ENCODE data around the gene COL9A1. TPM values are rescaled to one million over a fixed set of nuclear protein-coding genes. Genes with fewer than 3 reads are reported as not detected.
"Not testable (repeated sequence)": the region's sequence is repeated elsewhere in the genome, so short reads cannot be mapped to it uniquely, and the experiment has no call there.

The COL9A1 gene
- 1.6 TPM for total RNA-seq

- ATAC-seq = no peak
- intact Hi-C loops (cut with DNase I) = loop anchor here (10.0 kb wide), 1 partner anchor 62 kb away; no protein-coding TSS in a partner anchor
These were observed at the start of gene COL9A1 for GRCh38 chr6:70303034-70303525. TSS of gene COL9A1 (minus strand) at chr6:70303084. CDS start at chr6:70302924, 160 bp downstream.

GRCh38 chr6:70351461-70351860 lies 48.6 kb upstream of the COL9A1 start:
- intact Hi-C loops (cut with DNase I) = no loop called here
- ATAC-seq (no peak), DNase-seq (ENCODE audit: low spot score) (no peak)

More at GRCh38 chr6:70303034-70303525, at the start of gene COL9A1:
- no peak for DNase-seq (ENCODE audit: low spot score)

GRCh38 chr6:70345619-70346018 lies 42.7 kb upstream of the COL9A1 start:
- intact Hi-C loops (cut with DNase I) = no loop called here
- DNase-seq (ENCODE audit: low spot score) (no peak), ATAC-seq (no peak)

GRCh38 chr6:70343313-70343712 lies 40.4 kb upstream of the COL9A1 start:
- ATAC-seq (no peak), DNase-seq (ENCODE audit: low spot score) (no peak)
- intact Hi-C loops (cut with DNase I) = no loop called here

- ATAC-seq; DNase-seq (ENCODE audit: low spot score); intact Hi-C loops (cut with DNase I): not testable (repeated sequence)
These were observed 36.9 kb upstream of the COL9A1 start for GRCh38 chr6:70339810-70340209.

GRCh38 chr6:70338775-70339174 lies 35.9 kb upstream of the COL9A1 start:
- intact Hi-C loops (cut with DNase I) = no loop called here
- DNase-seq (ENCODE audit: low spot score) = no peak
- no peak for ATAC-seq

GRCh38 chr6:70337743-70338105 lies 34.8 kb upstream of the COL9A1 start:
- DNase-seq (ENCODE audit: low spot score) = no peak
- no peak for ATAC-seq
- intact Hi-C loops (cut with DNase I) = no loop called here

- no peak for ATAC-seq
- no peak for DNase-seq (ENCODE audit: low spot score)
- intact Hi-C loops (cut with DNase I) = no loop called here
These were observed 34.3 kb upstream of the COL9A1 start for GRCh38 chr6:70336996-70337742.

- ATAC-seq (no peak), DNase-seq (ENCODE audit: low spot score) (no peak)
These were observed 24.2 kb upstream of the COL9A1 start for GRCh38 chr6:70327036-70327435.

GRCh38 chr6:70325009-70325408 lies 22.1 kb upstream of the COL9A1 start:
- ATAC-seq (no peak), DNase-seq (ENCODE audit: low spot score) (no peak)
- intact Hi-C loops (cut with DNase I) = no loop called here

More at GRCh38 chr6:70327036-70327435, 24.2 kb upstream of the COL9A1 start:
- intact Hi-C loops (cut with DNase I) = no loop called here

GRCh38 chr6:70317799-70318198 lies 14.9 kb upstream of the COL9A1 start:
- intact Hi-C loops (cut with DNase I); DNase-seq (ENCODE audit: low spot score); ATAC-seq: not testable (repeated sequence)

- ATAC-seq (no peak), DNase-seq (ENCODE audit: low spot score) (no peak)
- intact Hi-C loops (cut with DNase I) = no loop called here
These were observed 12.3 kb upstream of the COL9A1 start for GRCh38 chr6:70315079-70315751.

GRCh38 chr6:70314296-70314695 lies 11.4 kb upstream of the COL9A1 start:
- intact Hi-C loops (cut with DNase I) = no loop called here
- ATAC-seq (no peak), DNase-seq (ENCODE audit: low spot score) (no peak)

GRCh38 chr6:70312165-70312745 lies 9.4 kb upstream of the COL9A1 start:
- ATAC-seq = no peak
- intact Hi-C loops (cut with DNase I) = no loop called here
- DNase-seq (ENCODE audit: low spot score) = no peak

GRCh38 chr6:70310063-70310694 lies 7.3 kb upstream of the COL9A1 start:
- intact Hi-C loops (cut with DNase I) = no loop called here
- ATAC-seq (no peak), DNase-seq (ENCODE audit: low spot score) (no peak)

- ATAC-seq = no peak
- intact Hi-C loops (cut with DNase I) = loop anchor here (10.0 kb wide), 1 partner anchor 56 kb away; no protein-coding TSS in a partner anchor
- DNase-seq (ENCODE audit: low spot score) = no peak
These were observed 6.4 kb upstream of the COL9A1 start for GRCh38 chr6:70309243-70309642.

GRCh38 chr6:70308142-70308541 lies 5.3 kb upstream of the COL9A1 start:
- intact Hi-C loops (cut with DNase I) = loop anchor here (10.0 kb wide), 1 partner anchor 57 kb away; no protein-coding TSS in a partner anchor
- not testable (repeated sequence) for DNase-seq (ENCODE audit: low spot score)

GRCh38 chr6:70307008-70307407 lies 4.1 kb upstream of the COL9A1 start:
- ATAC-seq = no peak
- intact Hi-C loops (cut with DNase I) = loop anchor here (10.0 kb wide), 1 partner anchor 58 kb away; no protein-coding TSS in a partner anchor
- no peak for DNase-seq (ENCODE audit: low spot score)

More at GRCh38 chr6:70308142-70308541, 5.3 kb upstream of the COL9A1 start:
- not testable (repeated sequence) for ATAC-seq

- ATAC-seq (no peak), DNase-seq (ENCODE audit: low spot score) (no peak)
- intact Hi-C loops (cut with DNase I) = loop anchor here (10.0 kb wide), 1 partner anchor 60 kb away; no protein-coding TSS in a partner anchor
These were observed 1.7 kb upstream of the COL9A1 start for GRCh38 chr6:70304616-70305015.
